Measurements from ENCODE around the gene RAB33A. TPM values are rescaled to one million over a fixed set of nuclear protein-coding genes. Genes with fewer than 3 reads are reported as not detected.

Gene RAB33A
- total and polyA plus RNA-seq, 4 donors: 0.13 to 0.61 (median 0.55) TPM

- DNase-seq (ENCODE audit: low spot score): no peak
- Histone ChIP-seq H3K9me3 (ENCODE audit: control insufficient read depth in 4 of 4, low read length in 3 of 4) (no peaks in the 10 kb centered on the region), H3K4me3 (ENCODE audit: low read depth in 1 of 3, low read length in 3 of 3) (no peak overlapping the region), H3K27ac (ENCODE audit: low read depth in 1 of 2, low read length in 2 of 2) (peak overlapping the region in 1 of 2 donors; percentile 25), H3K9ac (ENCODE audit: low read depth in 1 of 2, low read length in 2 of 2) (no peak overlapping the region), H3K4me1 (ENCODE audit: control insufficient read depth in 4 of 4, insufficient read depth in 4 of 4, low read length in 3 of 4) (peaks cover 4 to 23% (median 16%) of the 10 kb centered on the region in 4 donors), H3K27me3 (ENCODE audit: control insufficient read depth in 4 of 4, insufficient read depth in 4 of 4, low read length in 3 of 4) (no peaks in the 10 kb centered on the region), H3K36me3 (ENCODE audit: control insufficient read depth in 4 of 4, insufficient read depth in 3 of 4, low read depth in 1 of 4, low read length in 3 of 4) (no peaks in the 10 kb centered on the region)
- TF ChIP-seq MAX (IDR thresholded peaks at IDR 0.05): no peak
- 40% methylated on average over 6 of the region's 6 CpGs for WGBS
These were observed 9.5 kb upstream of the RAB33A start for GRCh38 chrX:130162094-130162735.

DNA sequence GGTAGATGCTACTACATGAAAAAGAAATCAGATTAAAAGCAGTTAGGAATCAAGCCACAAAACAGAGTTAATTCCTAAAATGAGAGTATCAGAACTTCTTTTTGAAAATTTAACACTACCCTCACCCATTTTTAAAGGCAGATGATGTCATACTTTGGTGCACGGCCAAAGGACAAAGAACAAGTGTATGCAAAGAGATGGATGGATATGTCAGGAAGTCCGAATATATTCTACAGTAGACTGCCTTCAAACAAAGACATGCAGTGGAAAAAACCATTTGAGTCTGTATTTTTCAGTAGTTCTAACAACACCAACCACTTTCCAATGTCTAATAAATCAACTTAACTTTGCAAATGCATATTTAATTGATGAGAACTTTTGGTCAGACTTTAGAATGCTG lies 8.4 kb upstream of the RAB33A start:
- H3K27me3 ChIP-seq (ENCODE audit: control insufficient read depth in 4 of 4, insufficient read depth in 4 of 4, low read length in 3 of 4): no peaks in the 10 kb centered on the region
- H3K4me3 ChIP-seq (ENCODE audit: low read depth in 1 of 3, low read length in 3 of 3): no peak overlapping the region
- H3K9ac ChIP-seq (ENCODE audit: low read depth in 1 of 2, low read length in 2 of 2): no peak overlapping the region
- H3K4me1 ChIP-seq (ENCODE audit: control insufficient read depth in 4 of 4, insufficient read depth in 4 of 4, low read length in 3 of 4): peaks cover 4 to 23% (median 16%) of the 10 kb centered on the region in 4 donors
- no peak for DNase-seq (ENCODE audit: low spot score)
- no peaks in the 10 kb centered on the region for H3K9me3 ChIP-seq (ENCODE audit: control insufficient read depth in 4 of 4, low read length in 3 of 4)
- peak in 1 of 2 donors; percentile 23 for TF ChIP-seq JUND (IDR thresholded peaks at IDR 0.05)
- TF ChIP-seq HNF4A (conservative IDR thresholded peaks at IDR 0.05): peak in 1 of 2 donors; percentile 8
- TF ChIP-seq, protein P1, sequence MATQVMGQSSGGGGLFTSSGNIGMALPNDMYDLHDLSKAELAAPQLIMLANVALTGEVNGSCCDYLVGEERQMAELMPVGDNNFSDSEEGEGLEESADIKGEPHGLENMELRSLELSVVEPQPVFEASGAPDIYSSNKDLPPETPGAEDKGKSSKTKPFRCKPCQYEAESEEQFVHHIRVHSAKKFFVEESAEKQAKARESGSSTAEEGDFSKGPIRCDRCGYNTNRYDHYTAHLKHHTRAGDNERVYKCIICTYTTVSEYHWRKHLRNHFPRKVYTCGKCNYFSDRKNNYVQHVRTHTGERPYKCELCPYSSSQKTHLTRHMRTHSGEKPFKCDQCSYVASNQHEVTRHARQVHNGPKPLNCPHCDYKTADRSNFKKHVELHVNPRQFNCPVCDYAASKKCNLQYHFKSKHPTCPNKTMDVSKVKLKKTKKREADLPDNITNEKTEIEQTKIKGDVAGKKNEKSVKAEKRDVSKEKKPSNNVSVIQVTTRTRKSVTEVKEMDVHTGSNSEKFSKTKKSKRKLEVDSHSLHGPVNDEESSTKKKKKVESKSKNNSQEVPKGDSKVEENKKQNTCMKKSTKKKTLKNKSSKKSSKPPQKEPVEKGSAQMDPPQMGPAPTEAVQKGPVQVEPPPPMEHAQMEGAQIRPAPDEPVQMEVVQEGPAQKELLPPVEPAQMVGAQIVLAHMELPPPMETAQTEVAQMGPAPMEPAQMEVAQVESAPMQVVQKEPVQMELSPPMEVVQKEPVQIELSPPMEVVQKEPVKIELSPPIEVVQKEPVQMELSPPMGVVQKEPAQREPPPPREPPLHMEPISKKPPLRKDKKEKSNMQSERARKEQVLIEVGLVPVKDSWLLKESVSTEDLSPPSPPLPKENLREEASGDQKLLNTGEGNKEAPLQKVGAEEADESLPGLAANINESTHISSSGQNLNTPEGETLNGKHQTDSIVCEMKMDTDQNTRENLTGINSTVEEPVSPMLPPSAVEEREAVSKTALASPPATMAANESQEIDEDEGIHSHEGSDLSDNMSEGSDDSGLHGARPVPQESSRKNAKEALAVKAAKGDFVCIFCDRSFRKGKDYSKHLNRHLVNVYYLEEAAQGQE (IDR thresholded peaks at IDR 0.05): no peak
- no peak overlapping the region for H3K27ac ChIP-seq (ENCODE audit: low read depth in 1 of 2, low read length in 2 of 2)
- 46% methylated on average over 2 of the region's 2 CpGs for WGBS
- H3K36me3 ChIP-seq (ENCODE audit: control insufficient read depth in 4 of 4, insufficient read depth in 3 of 4, low read depth in 1 of 4, low read length in 3 of 4): no peaks in the 10 kb centered on the region

DNA sequence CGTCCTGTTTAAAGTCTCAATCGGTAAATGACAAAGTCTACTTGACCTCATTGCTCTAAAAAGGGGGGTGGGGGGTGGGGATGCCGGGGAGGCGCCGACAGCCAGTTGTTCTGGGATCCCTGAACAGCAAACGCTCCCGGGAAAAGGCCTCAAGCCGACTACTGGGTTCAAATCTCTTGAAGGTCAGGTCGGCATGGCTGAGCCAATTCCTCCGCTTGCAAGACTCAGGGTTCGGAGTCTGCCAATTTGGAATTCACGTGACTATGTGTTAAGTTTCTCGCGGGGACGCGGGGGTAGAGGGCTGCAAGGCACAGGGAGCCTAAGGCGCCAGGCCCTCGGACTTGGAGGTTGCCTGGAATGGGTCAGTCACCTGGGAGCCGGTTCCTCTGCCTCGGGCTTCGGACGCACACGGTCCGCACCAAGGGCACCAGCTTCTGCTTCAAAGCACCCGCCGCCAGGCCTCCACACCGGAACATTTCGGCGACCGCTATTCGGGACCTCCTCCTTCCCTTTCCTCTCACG lies 6.5 kb upstream of the RAB33A start:
- no peaks in the 10 kb centered on the region for H3K36me3 ChIP-seq (ENCODE audit: control insufficient read depth in 4 of 4, insufficient read depth in 3 of 4, low read depth in 1 of 4, low read length in 3 of 4)
- peak overlapping the region; percentile 43 to 80 for H3K9ac ChIP-seq (ENCODE audit: low read depth in 1 of 2, low read length in 2 of 2)
- H3K27me3 ChIP-seq (ENCODE audit: control insufficient read depth in 4 of 4, insufficient read depth in 4 of 4, low read length in 3 of 4): no peaks in the 10 kb centered on the region
- no peak for DNase-seq (ENCODE audit: low spot score)
- H3K4me1 ChIP-seq (ENCODE audit: control insufficient read depth in 4 of 4, insufficient read depth in 4 of 4, low read length in 3 of 4): peaks cover 4 to 23% (median 16%) of the 10 kb centered on the region in 4 donors
- peak overlapping the region; percentile 70 to 92 (median 79) for H3K4me3 ChIP-seq (ENCODE audit: low read depth in 1 of 3, low read length in 3 of 3)
- peak overlapping the region; percentile 92 to 95 for H3K27ac ChIP-seq (ENCODE audit: low read depth in 1 of 2, low read length in 2 of 2)
- under 1% methylated on average over 32 of the region's 32 CpGs for WGBS
- TF ChIP-seq YY1 (IDR thresholded peaks at IDR 0.05): no peak
- no peak for TF ChIP-seq HNF4G (IDR thresholded peaks at IDR 0.05)
- TF ChIP-seq TAF1 (conservative IDR thresholded peaks at IDR 0.05): no peak
- H3K9me3 ChIP-seq (ENCODE audit: control insufficient read depth in 4 of 4, low read length in 3 of 4): no peaks in the 10 kb centered on the region
